Heart right ventricle (tissue), 16 donors: ENCODE results near the gene SLC35F1. TPM values are rescaled to one million over a fixed set of nuclear protein-coding genes. Genes with fewer than 3 reads are reported as not detected.

Experiments
- ATAC-seq, 8 donors: fragments of 200-7000 bp; cut with Tn5 transposase; one replicate each; pipeline ENCODE4 v1.9.1; 2020; ENCODE audit warnings: mild to moderate bottlenecking in 8 of 8, moderate library complexity in 8 of 8, moderate number of reproducible peaks in 1 of 8
- DNase-seq, 2 donors: peaks; one replicate each; pipeline ENCODE4 v3.0.0-alpha.2; 2020
- H3K27ac ChIP-seq, 10 donors: fragments of 200-600 bp; sonication (generic) in 2 of 10; one replicate each; pipeline versions ENCODE4 v1.5.0 to v1.8.0; 2020 to 2022; ENCODE audit warnings: mild to moderate bottlenecking in 3 of 10
- H3K27me3 ChIP-seq, 7 donors: fragments of 200-600 bp; one replicate each; pipeline ENCODE4 v1.8.0; 2021 to 2022; ENCODE audit warnings: mild to moderate bottlenecking in 2 of 7
- H3K36me3 ChIP-seq, 9 donors: fragments of 200-600 bp; sonication (generic) in 1 of 9; one replicate each; pipeline versions ENCODE4 v1.5.0 to v1.8.0; 2020 to 2022; ENCODE audit warnings: mild to moderate bottlenecking in 2 of 9
- H3K4me1 ChIP-seq, 9 donors: fragments of 200-600 bp; sonication (generic) in 1 of 9; one replicate each; pipeline versions ENCODE4 v1.5.0 to v1.8.0; 2020 to 2022; ENCODE audit warnings: mild to moderate bottlenecking in 4 of 9
- H3K4me3 ChIP-seq, 10 donors: fragments of 200-600 bp; sonication (generic) in 2 of 10; one replicate each; pipeline versions ENCODE4 v1.5.0 to v1.8.0; 2020 to 2022; ENCODE audit warnings: mild to moderate bottlenecking in 7 of 10, moderate library complexity in 2 of 10
- H3K9me3 ChIP-seq, 11 donors: fragments of 200-600 bp in 10 of 11; sonication (generic) in 2 of 11; one replicate each; pipeline versions ENCODE4 v1.5.0 to v1.8.0; 2013 to 2022; ENCODE audit warnings: mild to moderate bottlenecking in 2 of 11, control low read depth in 1 of 11, moderate library complexity in 1 of 11
- CTCF ChIP-seq, 9 donors: fragments of 200-600 bp; sonication (generic) in 2 of 9; IDR thresholded peaks; one replicate each; pipeline versions ENCODE4 v1.5.0 to v1.8.0; 2021 to 2022; ENCODE audit warnings: antibody characterized with exemption in 9 of 9, mild to moderate bottlenecking in 5 of 9, moderate library complexity in 1 of 9
- WGBS, 2 donors: extraction: QIAGEN DNeasy Blood & Tissue Kit; methylation state at CpG; one replicate each; pipeline ENCODE4 v1.1.7; 2013; ENCODE audit warnings: inconsistent platforms in 1 of 2; 5-methylcytosine and 5-hydroxymethylcytosine counted together
- intact Hi-C, 10 donors: fragments of 100-400 bp; cut with DNase I; formaldehyde crosslinking; loops; one replicate each; pipeline versions ENCODE4 v1.11.1 to v1.14.2; 2022
- polyA plus RNA-seq, 2 donors: library from polyadenylated mRNA; stranded (reverse); fragments of 200-250 nt; gene quantifications; one replicate each; pipeline ENCODE4 v1.2.3, GENCODE V29; 2013
- total RNA-seq, 10 donors: library from RNA; stranded (reverse); fragmentation: NEBNext Ultra II Directional in 3 of 10; extraction: Animal tissue kit (Norgen Biotek cat#: 25700) in 3 of 10; gene quantifications; one replicate each; pipeline versions ENCODE4 v1.2.1 to v1.2.4, GENCODE V29; 2021 to 2023
- donor health status: Arrhythmogenic right ventricular cardiomyopathy.
- donor health status: ischemic (EF 13 %, LVEDD 7.1; RV severe dilation, severe dysfunction).
- donor health status: healthy with polysubstance abuse.
- donor health status: DM: no; HTN: yes; CAD: no.
- donor health status: DM: no; HTN: no; CAD: no.
- donor health status: ischemic (EF 25% LVEDD 6.9; RV normal size, moderate dysfunction).
- donor health status: ischemic (EF 25% LVEDD 5.7; RV mildly dilated, moderate dysfunction).
- donor health status: healthy.
- donor health status: DM: yes; HTN: yes; CAD: no.
- donor health status: Ischemic cardiomyopathy.
- donor health status: ischemic (EF 35%, LVEDD 5.7; RV mildly dilated, moderate dysfunction).
- donor health status: nonischemic (EF 11% LVEDD 7.7; RV severe dilation, severe dysfunction).
- donor health status: DM: yes; HTN: yes; CAD: no.
- donor health status: PGD.
- donor health status: ischemic (EF 29% LVEDD 5.4; RV normal size, mild dysfunction).
- donor health status: nonischemic (EF 23%, LVEDD 6.1; RV moderate dilation, normal function).

SLC35F1 gene
- total and polyA plus RNA-seq, 12 donors, result 0.75 to 17.7 (median 6.3) TPM

DNA sequence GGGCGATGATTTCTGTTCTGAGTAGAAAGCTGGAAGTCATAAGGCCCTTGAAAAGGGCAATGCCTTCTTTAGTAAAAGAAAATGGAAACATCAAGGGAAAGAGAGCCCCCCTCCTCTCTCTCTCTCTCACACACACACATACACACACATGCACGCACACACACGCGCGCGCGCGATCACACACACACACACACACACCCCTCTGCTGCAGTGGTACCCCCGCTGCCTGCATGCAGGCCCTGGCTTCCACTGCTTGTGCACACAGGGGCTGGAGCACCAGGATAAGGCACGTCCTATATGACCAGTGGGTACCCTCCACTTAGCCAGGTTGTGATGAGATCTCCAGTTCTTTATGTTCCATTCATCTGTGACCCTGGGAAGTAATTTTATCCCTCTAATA lies 300.9 kb downstream of the SLC35F1 start:
- no peaks in the 10 kb centered on the region for H3K9me3 ChIP-seq
- no peak overlapping the region for H3K4me3 ChIP-seq
- H3K4me1 ChIP-seq, result no peaks in the 10 kb centered on the region
- H3K36me3 ChIP-seq, result no peaks in the 10 kb centered on the region
- no peaks in the 10 kb centered on the region for H3K27me3 ChIP-seq
- intact Hi-C loops, result no loop called here
- DNase-seq (no peak), ATAC-seq (no peak)
- WGBS, 2 donors, result 84 to 97% methylated on average over 10 of the region's 10 CpGs
- H3K27ac ChIP-seq, result no peak overlapping the region
- no peak for TF ChIP-seq CTCF (IDR thresholded peaks at IDR 0.05)

DNA sequence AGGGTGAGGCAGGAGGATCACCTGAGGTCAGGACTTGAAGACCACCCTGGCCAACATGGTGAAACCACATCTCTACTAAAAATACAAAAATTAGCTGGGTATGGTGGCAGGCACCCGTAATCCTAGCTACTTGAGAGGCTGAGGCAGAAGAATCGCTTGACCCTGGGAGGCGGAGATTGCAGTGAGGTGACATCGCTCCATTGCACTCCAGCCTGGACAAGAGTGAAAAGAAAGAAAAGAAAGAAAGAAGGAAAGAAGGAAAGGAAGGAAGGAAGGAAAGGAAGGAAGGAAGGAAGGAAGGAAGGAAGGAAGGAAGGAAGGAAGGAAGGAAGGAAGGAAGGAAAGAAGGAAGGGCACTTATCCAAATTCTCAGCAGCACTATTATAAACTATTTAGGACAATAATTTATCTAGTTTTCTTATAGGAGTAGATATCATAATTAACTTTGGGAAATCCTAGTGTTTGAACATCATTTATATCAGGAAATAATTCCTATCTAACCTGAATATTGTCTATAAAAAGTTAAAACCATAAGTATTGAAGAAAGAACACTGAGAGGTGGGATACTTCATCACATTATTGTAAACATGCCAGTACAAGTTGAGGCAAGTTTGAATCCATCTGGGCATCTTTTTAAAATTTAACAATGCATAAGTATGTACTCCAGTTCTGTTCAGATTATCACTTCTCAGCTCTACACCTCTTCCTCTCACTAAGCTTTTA lies 305.5 kb downstream of the SLC35F1 start:
- ATAC-seq (no peak), DNase-seq (no peak)
- Histone ChIP-seq H3K4me1 (no peaks in the 10 kb centered on the region), H3K9me3 (no peaks in the 10 kb centered on the region), H3K4me3 (no peak overlapping the region), H3K27ac (no peak overlapping the region), H3K36me3 (no peaks in the 10 kb centered on the region), H3K27me3 (no peaks in the 10 kb centered on the region)
- no peak for TF ChIP-seq CTCF (IDR thresholded peaks at IDR 0.05)
- intact Hi-C loops, result no loop called here
- WGBS, 2 donors, result 93 to 97% methylated on average over 4 of the region's 4 CpGs

GRCh38 chr6:118215269-118215668 lies 308.2 kb downstream of the SLC35F1 start:
- Histone ChIP-seq H3K36me3 (no peaks in the 10 kb centered on the region), H3K4me3 (no peak overlapping the region), H3K9me3 (no peaks in the 10 kb centered on the region), H3K27me3 (no peaks in the 10 kb centered on the region), H3K4me1 (peaks cover 0 to 3% (median 0%) of the 10 kb centered on the region in 9 donors), H3K27ac (no peak overlapping the region)
- intact Hi-C loops, result no loop called here
- no peak for ATAC-seq
- no peak for DNase-seq
- 91 to 94% methylated on average over 5 of the region's 5 CpGs for WGBS, 2 donors
- TF ChIP-seq CTCF (IDR thresholded peaks at IDR 0.05), result no peak

GRCh38 chr6:118216751-118217150 lies 309.7 kb downstream of the SLC35F1 start:
- intact Hi-C loops, result no loop called here
- Histone ChIP-seq H3K4me1 (peaks cover 0 to 12% (median 3%) of the 10 kb centered on the region in 9 donors), H3K9me3 (no peaks in the 10 kb centered on the region), H3K4me3 (no peak overlapping the region), H3K27me3 (no peaks in the 10 kb centered on the region), H3K36me3 (no peaks in the 10 kb centered on the region), H3K27ac (no peak overlapping the region)
- no peak for TF ChIP-seq CTCF (IDR thresholded peaks at IDR 0.05)
- no peak for ATAC-seq
- DNase-seq, result no peak
- WGBS, 2 donors, result 93 to 97% methylated on average over 2 of the region's 2 CpGs
